ENCODE results near the gene ZBP1. TPM values are rescaled to one million over a fixed set of nuclear protein-coding genes. Genes with fewer than 3 reads are reported as not detected.
A peak's percentile ranks its signal among the peaks of the same experiment; 100 is the strongest.

The ZBP1 gene
- total RNA-seq, 2 donors from 2014 or later: 0.14 to 8.9 TPM

GRCh38 chr20:57654998-57655808 is 35.0 kb upstream of the ZBP1 start:
- no peaks in the 10 kb centered on the region for H3K27me3 ChIP-seq (replicated peaks; ENCODE audit: insufficient read depth)
- DNase-seq (ENCODE audit: low spot score): peak; percentile 7
- H3K27ac ChIP-seq: peak overlapping the region; percentile 60 to 73
- TF ChIP-seq POLR2A (IDR thresholded peaks at IDR 0.05) (no peak), CTCF (IDR thresholded peaks at IDR 0.05) (no peak), POLR2AphosphoS5 (IDR thresholded peaks at IDR 0.05) (no peak)
- H3K4me3 ChIP-seq: no peak overlapping the region
- intact Hi-C loops (cut with DNase I): loop anchor here (2.0 to 5.0 kb wide), 4 partner anchors 52 to 524 kb away; no protein-coding TSS in a partner anchor
- peaks cover 17% of the 10 kb centered on the region for H3K4me1 ChIP-seq (replicated peaks)
- 87% methylated on average over 22 of the region's 22 CpGs for WGBS
- H3K9me3 ChIP-seq: no peaks in the 10 kb centered on the region
- peaks cover 13 to 25% of the 10 kb centered on the region in 2 donors for H3K36me3 ChIP-seq

- Histone ChIP-seq H3K4me1 (replicated peaks) (peaks cover 12% of the 10 kb centered on the region), H3K27me3 (replicated peaks; ENCODE audit: insufficient read depth) (no peaks in the 10 kb centered on the region), H3K36me3 (peaks cover 13 to 25% of the 10 kb centered on the region in 2 donors), H3K27ac (peak overlapping the region; percentile 26 to 73), H3K9me3 (no peaks in the 10 kb centered on the region), H3K4me3 (no peak overlapping the region)
- intact Hi-C loops (cut with DNase I): loop anchor here (2.0 to 5.0 kb wide), 3 partner anchors 57 to 524 kb away; no protein-coding TSS in a partner anchor
- 43% methylated on average over 12 of the region's 12 CpGs for WGBS
- peak; percentile 55 for DNase-seq (ENCODE audit: low spot score)
- no peak for TF ChIP-seq POLR2AphosphoS5 (IDR thresholded peaks at IDR 0.05)
- peak; percentile 77 to 92 (median 90) for TF ChIP-seq CTCF (IDR thresholded peaks at IDR 0.05)
- TF ChIP-seq POLR2A (IDR thresholded peaks at IDR 0.05): no peak
Measured at GRCh38 chr20:57654363-57654997, 34.3 kb upstream of the ZBP1 start.

DNA sequence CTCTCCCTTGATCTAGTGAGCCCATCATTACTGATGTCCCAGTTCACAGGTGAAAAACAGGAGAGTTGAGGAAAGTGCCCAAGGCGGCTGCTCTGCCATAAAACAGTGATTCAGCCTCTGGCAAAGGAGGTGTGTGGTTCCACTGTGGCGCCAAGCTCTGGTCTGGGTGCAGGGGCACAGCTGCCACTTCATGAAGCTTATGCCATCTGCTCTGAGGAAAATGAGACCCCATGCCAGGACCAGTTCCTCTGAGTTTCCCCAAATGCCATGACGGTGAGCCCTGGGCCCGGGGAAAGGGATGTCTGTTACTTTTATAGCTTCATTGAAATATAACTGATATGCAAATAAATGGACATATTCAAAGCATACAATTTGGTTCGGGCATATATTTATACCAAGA is 33.7 kb upstream of the ZBP1 start:
- no peak overlapping the region for H3K4me3 ChIP-seq
- no peaks in the 10 kb centered on the region for H3K9me3 ChIP-seq
- DNase-seq (ENCODE audit: low spot score): peak; percentile 6
- intact Hi-C loops (cut with DNase I): loop anchor here (2.0 to 5.0 kb wide), 3 partner anchors 57 to 525 kb away; no protein-coding TSS in a partner anchor
- no peak for TF ChIP-seq CTCF (IDR thresholded peaks at IDR 0.05)
- no peak for TF ChIP-seq POLR2AphosphoS5 (IDR thresholded peaks at IDR 0.05)
- TF ChIP-seq POLR2A (IDR thresholded peaks at IDR 0.05): no peak
- 52% methylated on average over 5 of the region's 5 CpGs for WGBS
- H3K27me3 ChIP-seq (replicated peaks; ENCODE audit: insufficient read depth): no peaks in the 10 kb centered on the region
- H3K36me3 ChIP-seq: peaks cover 13 to 22% of the 10 kb centered on the region in 2 donors
- H3K27ac ChIP-seq: peak overlapping the region in 1 of 2 donors; percentile 73
- peaks cover 8% of the 10 kb centered on the region for H3K4me1 ChIP-seq (replicated peaks)

DNA sequence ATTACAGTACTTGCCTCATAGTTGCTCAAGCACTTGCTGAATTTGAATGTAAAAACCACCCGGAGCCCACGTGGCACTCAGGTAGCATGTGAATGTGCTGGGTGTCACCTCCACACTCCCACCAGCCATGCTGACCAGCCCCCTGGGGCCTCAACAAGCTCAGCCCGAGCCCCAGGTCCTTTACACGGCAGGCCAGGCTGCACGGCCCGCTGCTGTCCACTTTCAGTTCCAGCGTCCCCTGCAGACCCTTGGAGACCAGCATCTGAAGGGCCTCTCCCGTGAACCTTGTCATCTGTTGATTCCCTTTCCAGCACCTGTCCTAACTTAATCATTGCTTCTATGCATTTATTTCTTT is 33.3 kb upstream of the ZBP1 start:
- intact Hi-C loops (cut with DNase I): loop anchor here (5.0 kb wide), 1 partner anchor 56 kb away; no protein-coding TSS in a partner anchor
- 94% methylated on average over 8 of the region's 8 CpGs for WGBS
- no peak for TF ChIP-seq POLR2A (IDR thresholded peaks at IDR 0.05)
- TF ChIP-seq POLR2AphosphoS5 (IDR thresholded peaks at IDR 0.05): no peak
- no peak for TF ChIP-seq CTCF (IDR thresholded peaks at IDR 0.05)
- Histone ChIP-seq H3K4me1 (replicated peaks) (peaks cover 4% of the 10 kb centered on the region), H3K27ac (peak overlapping the region in 1 of 2 donors; percentile 73), H3K9me3 (no peaks in the 10 kb centered on the region), H3K4me3 (no peak overlapping the region), H3K27me3 (replicated peaks; ENCODE audit: insufficient read depth) (no peaks in the 10 kb centered on the region), H3K36me3 (peaks cover 13 to 18% of the 10 kb centered on the region in 2 donors)
- DNase-seq (ENCODE audit: low spot score): no peak
